Activated CD8-positive, alpha-beta memory T cell treated with anti-CD3 and anti-CD28 coated beads, Interleukin-2, amount 50 U/mL, for 24 hours (primary cell): ENCODE data around the gene MIF.
"Not testable (repeated sequence)": the region's sequence is repeated elsewhere in the genome, so short reads cannot be mapped to it uniquely, and the experiment has no call there.

Experiments
- DNase-seq: peaks from one replicate; pipeline ENCODE4 v3.0.0-alpha.2; 2020; ENCODE audit errors: extremely low read depth

The MIF gene

GRCh38 chr22:23940166-23940565 lies 46.0 kb downstream of the MIF start:
- DNase-seq = not testable (repeated sequence)
